Measurements from ENCODE around the gene LRRC38.

LRRC38 gene

GRCh38 chr1:13487143-13487868, 26.5 kb downstream of the LRRC38 start:
- TF ChIP-seq CTCF (conservative IDR thresholded peaks at IDR 0.05): no peak
- H3K27ac ChIP-seq: no peak overlapping the region

- no peak for TF ChIP-seq CTCF (conservative IDR thresholded peaks at IDR 0.05)
- H3K27ac ChIP-seq: no peak overlapping the region
Observed at GRCh38 chr1:13483946-13484345, 29.9 kb downstream of the LRRC38 start.

DNA sequence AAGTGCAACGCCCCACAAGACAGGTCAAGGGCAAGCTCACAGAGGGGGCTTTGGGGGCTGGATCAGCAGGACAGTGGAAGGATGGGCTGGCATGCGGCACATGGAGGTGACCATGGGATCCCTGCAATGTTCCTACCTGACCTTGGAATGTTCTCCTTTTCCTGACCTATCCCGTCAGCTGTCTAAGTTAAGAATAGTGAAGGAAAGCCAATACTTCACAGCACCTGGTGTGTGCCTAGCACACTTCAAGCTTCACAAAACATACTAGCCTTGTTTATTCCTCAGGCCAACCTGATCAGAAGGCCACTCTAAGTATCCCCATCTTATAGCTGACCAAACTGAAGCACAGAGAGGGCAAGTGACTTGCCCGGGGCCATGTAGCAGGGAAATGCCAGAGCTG, 31.2 kb downstream of the LRRC38 start:
- no peak overlapping the region for H3K27ac ChIP-seq
- TF ChIP-seq CTCF (conservative IDR thresholded peaks at IDR 0.05): no peak

- no peak for TF ChIP-seq CTCF (conservative IDR thresholded peaks at IDR 0.05)
- H3K27ac ChIP-seq: no peak overlapping the region
Observed at GRCh38 chr1:13479171-13479856, 34.5 kb downstream of the LRRC38 start.

GRCh38 chr1:13478692-13479091, 35.1 kb downstream of the LRRC38 start:
- TF ChIP-seq CTCF (conservative IDR thresholded peaks at IDR 0.05): no peak
- H3K27ac ChIP-seq: no peak overlapping the region

DNA sequence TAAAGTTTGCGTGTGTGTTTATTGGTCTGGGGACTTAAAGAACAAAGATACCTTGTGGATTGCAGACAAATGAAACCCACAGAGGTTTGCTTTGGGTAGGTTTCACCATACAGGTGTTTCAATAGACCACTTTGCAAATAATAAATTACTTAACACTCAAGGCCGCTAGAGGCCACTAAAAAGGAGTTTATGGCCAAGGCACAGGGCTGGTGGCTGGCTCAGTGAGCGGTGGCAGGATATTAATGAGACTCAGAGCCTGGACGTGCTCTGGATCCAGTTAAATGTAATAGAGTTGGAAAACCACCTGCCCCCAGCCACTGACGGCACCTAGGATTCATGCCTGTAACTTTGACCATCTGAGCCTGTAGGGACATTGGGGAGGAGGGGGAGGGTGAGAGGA, 44.5 kb downstream of the LRRC38 start:
- TF ChIP-seq CTCF (conservative IDR thresholded peaks at IDR 0.05): peak; percentile 69

DNA sequence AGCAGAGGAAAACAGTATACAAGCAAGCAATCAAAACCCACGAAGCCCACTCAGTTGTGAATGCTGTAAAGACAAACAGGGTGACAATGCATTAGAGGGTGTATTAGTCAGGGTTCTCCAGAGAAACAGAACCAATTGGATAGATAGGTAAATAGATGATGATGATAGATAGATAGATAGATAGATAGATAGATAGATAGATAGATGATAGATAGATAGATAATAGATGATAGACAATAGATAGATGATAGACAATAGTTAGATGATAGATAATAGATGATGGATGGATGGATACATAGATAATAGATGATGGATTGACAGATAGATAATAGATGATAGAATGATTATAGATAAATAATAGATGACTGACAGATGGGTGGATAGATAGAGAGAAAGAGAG, 48.3 kb downstream of the LRRC38 start:
- TF ChIP-seq CTCF (conservative IDR thresholded peaks at IDR 0.05): no peak
- no peak overlapping the region for H3K27ac ChIP-seq

More for the DNA sequence above, 44.5 kb downstream of the LRRC38 start:
- H3K27ac ChIP-seq: no peak overlapping the region
